Measurements from ENCODE around the gene EFNA1. TPM values are rescaled to one million over a fixed set of nuclear protein-coding genes. Genes with fewer than 3 reads are reported as not detected.

Gene EFNA1
- total and polyA plus RNA-seq, 2 of the 4 experiments (the other 2 are of a cell fraction) = 0.90 to 1.6 TPM

DNA sequence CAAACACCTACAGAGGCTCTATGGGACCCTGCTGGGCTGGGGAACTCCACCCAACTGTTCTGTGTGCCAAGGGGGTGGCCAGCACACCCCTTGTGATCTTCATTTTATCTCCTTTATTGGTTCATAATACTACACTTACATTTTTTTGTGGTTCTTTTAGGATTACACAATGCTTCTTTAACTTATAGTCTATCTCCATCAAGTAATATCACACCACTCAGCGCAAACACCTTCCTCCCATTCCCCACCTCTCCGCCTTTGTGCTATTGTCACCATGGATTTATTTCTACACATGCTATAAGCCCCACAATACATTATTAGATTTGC lies 33.1 kb upstream of the EFNA1 start:
- H2AK9ac ChIP-seq (replicated peaks; ENCODE audit: low read depth, low read length, poor library complexity) = no peak overlapping the region
- H3K4ac ChIP-seq (ENCODE audit: low read depth, low read length) = no peak overlapping the region
- dilution Hi-C loops (cut with HindIII; ENCODE audit: low sequenced_read_pairs, unreplicated experiment) (no loop called here), intact Hi-C loops (cut with micrococcal nuclease) (loop anchor here (5.0 kb wide), 1 partner anchor 33 kb away; the partner anchor contains the start of gene EFNA1), in situ Hi-C loops (cut with MboI; ENCODE audit: low sequenced_read_pairs) (loop anchor here (5.0 kb wide), 1 partner anchor 73 kb away; no protein-coding TSS in a partner anchor)
- ATAC-seq (ENCODE audit: low read depth) (no peak), DNase-seq (no peak)
- H3K9me1 ChIP-seq (ENCODE audit: insufficient read depth, low read length) = peaks cover 3% of the 10 kb centered on the region; the same call in 1 of the 2 replicates
- peaks cover 2% of the 10 kb centered on the region for H3K9me3 ChIP-seq (ENCODE audit: control insufficient read depth, insufficient read depth, low read length)
- POLR2A ChIA-PET (ENCODE audit: unreplicated experiment) = no interaction called here
- H4K91ac ChIP-seq (ENCODE audit: insufficient read depth, low read depth, low read length) = no peak overlapping the region
- H3K18ac ChIP-seq (ENCODE audit: low read depth, low read length) = no peak overlapping the region
- H3K14ac ChIP-seq (replicated peaks; ENCODE audit: low read depth, low read length) = no peak overlapping the region
- BruUV-seq (replicated peaks) = no TSS peak
- H2AK5ac ChIP-seq (ENCODE audit: low read depth, low read length) = no peak overlapping the region
- peaks cover 4% of the 10 kb centered on the region; the same call in 1 of the 2 replicates for H3K4me1 ChIP-seq (ENCODE audit: control insufficient read depth, insufficient read depth, low read length)
- no peak overlapping the region for H2AFZ ChIP-seq (replicated peaks; ENCODE audit: low read length, poor library complexity)
- no peaks in the 10 kb centered on the region for H4K20me1 ChIP-seq (ENCODE audit: insufficient read depth, low read length)
- H3K36me3 ChIP-seq (ENCODE audit: control insufficient read depth, insufficient read depth, low read length) = no peaks in the 10 kb centered on the region
- no peaks in the 10 kb centered on the region for H3K79me1 ChIP-seq (ENCODE audit: low read depth in 1 of 2, low read length in 2 of 2)
- CTCF ChIA-PET = no interaction called here
- no peak overlapping the region for H3K4me2 ChIP-seq (ENCODE audit: low read depth, low read length)
- 63% methylated on average over 2 of the region's 2 CpGs; no CpG with 5 or more reads in 1 of the 2 experiments for WGBS, 2 experiments (ENCODE audit: extremely low coverage in 2 of 2, insufficient read length in 1 of 2)
- no peak overlapping the region for H3K56ac ChIP-seq (ENCODE audit: extremely low read depth, insufficient read depth, low read length)
- no peak overlapping the region for H3K23ac ChIP-seq (ENCODE audit: low read depth, low read length)
- no peak overlapping the region for H3K4me3 ChIP-seq (ENCODE audit: insufficient read depth, low read depth, low read length)
- H3K27ac ChIP-seq (ENCODE audit: insufficient read depth, low read length) = no peak overlapping the region
- peaks cover 20% of the 10 kb centered on the region for H3K27me3 ChIP-seq (ENCODE audit: control insufficient read depth, insufficient read depth, low read length)
- H2BK20ac ChIP-seq (ENCODE audit: low read depth, low read length) = no peak overlapping the region
- no peak overlapping the region for H4K8ac ChIP-seq (ENCODE audit: low read depth in 2 of 2, low read length in 2 of 2)
- H2BK5ac ChIP-seq (ENCODE audit: low read depth, low read length, poor library complexity, severe bottlenecking) = no peak overlapping the region
- no peak for TF ChIP-seq RCOR1 (IDR thresholded peaks at IDR 0.05; ENCODE audit: insufficient replicate concordance, low read length)
- peak; percentile 25; the same call in 1 of the 2 replicates for TF ChIP-seq CEBPB (IDR thresholded peaks at IDR 0.05; ENCODE audit: low read depth, low read length)
- no peak overlapping the region for H2BK15ac ChIP-seq (ENCODE audit: low read depth, low read length)
- no peak overlapping the region for H3K9ac ChIP-seq (ENCODE audit: low read depth, low read length)
- H2BK120ac ChIP-seq (ENCODE audit: low read depth, low read length) = no peak overlapping the region
- H4K5ac ChIP-seq (ENCODE audit: low read depth, low read length) = no peak overlapping the region
